ENCODE results near the gene LIN7C. TPM values are rescaled to one million over a fixed set of nuclear protein-coding genes. Genes with fewer than 3 reads are reported as not detected.

Gene LIN7C
- total and polyA plus RNA-seq, 9 donors = 7.0 to 39.0 (median 33.1) TPM

DNA sequence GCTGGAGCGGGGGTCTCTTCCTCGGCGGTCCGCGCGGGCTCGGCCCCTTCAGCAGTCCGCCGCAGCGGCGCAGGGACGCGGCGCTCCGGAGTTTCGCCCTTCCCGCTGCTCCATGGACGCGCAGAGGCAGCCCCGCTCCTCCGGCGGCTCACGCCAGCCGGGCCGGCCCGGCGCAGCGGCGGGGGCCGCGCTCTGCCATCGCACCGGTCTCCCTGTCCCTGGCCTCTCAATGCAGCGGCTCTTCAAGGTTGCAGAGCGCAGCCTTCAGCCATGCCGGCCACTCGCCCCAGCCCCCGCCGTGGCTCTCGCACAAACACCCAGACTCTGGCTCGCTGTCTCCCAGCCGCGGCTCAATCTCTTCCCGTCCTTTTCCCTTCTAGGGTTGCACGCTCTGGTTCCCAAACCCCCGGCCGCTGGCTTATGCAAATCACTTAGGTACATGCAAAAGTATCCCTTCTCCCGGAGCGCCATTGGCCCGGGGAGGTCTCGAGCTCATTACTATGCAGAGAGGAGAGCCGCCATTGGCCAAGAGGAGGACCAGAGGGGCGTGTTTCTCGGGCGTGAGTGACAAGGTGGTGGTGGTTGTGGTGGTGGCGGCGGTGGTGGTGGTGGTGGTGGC lies 34.1 kb downstream of the LIN7C start, which contains the start of gene LGR4:
TSS of gene LGR4 (minus strand) at position 393 of the 619 bp plus-strand sequence. CDS start 488 bp downstream, outside the sequence.
- H3K4me3 ChIP-seq = peak within 1 kb of the TSS; percentile 77
- H3K27ac ChIP-seq = peak within 1 kb of the TSS; percentile 77 to 82
- intact Hi-C loops (cut with DNase I) = loop anchor here in 2 of 4 donors (10.0 kb wide), 1 partner anchor 78 kb away; no protein-coding TSS in a partner anchor
- TF ChIP-seq POLR2A (IDR thresholded peaks at IDR 0.05) = peak; percentile 34
- TF ChIP-seq, protein P1, sequence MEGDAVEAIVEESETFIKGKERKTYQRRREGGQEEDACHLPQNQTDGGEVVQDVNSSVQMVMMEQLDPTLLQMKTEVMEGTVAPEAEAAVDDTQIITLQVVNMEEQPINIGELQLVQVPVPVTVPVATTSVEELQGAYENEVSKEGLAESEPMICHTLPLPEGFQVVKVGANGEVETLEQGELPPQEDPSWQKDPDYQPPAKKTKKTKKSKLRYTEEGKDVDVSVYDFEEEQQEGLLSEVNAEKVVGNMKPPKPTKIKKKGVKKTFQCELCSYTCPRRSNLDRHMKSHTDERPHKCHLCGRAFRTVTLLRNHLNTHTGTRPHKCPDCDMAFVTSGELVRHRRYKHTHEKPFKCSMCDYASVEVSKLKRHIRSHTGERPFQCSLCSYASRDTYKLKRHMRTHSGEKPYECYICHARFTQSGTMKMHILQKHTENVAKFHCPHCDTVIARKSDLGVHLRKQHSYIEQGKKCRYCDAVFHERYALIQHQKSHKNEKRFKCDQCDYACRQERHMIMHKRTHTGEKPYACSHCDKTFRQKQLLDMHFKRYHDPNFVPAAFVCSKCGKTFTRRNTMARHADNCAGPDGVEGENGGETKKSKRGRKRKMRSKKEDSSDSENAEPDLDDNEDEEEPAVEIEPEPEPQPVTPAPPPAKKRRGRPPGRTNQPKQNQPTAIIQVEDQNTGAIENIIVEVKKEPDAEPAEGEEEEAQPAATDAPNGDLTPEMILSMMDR (IDR thresholded peaks at IDR 0.05) = no peak
- WGBS, 3 donors = 1% methylated on average over 38 to 57 of the region's 57 CpGs
- H3K9me3 ChIP-seq = no peaks in the 10 kb centered on the region
- peaks cover 5% of the 10 kb centered on the region for H3K4me1 ChIP-seq (ENCODE audit: insufficient read depth)
- DNase-seq = peak; percentile 89 to 91 (median 90)
- H3K27me3 ChIP-seq = no peaks in the 10 kb centered on the region
- no peaks in the 10 kb centered on the region for H3K36me3 ChIP-seq

DNA sequence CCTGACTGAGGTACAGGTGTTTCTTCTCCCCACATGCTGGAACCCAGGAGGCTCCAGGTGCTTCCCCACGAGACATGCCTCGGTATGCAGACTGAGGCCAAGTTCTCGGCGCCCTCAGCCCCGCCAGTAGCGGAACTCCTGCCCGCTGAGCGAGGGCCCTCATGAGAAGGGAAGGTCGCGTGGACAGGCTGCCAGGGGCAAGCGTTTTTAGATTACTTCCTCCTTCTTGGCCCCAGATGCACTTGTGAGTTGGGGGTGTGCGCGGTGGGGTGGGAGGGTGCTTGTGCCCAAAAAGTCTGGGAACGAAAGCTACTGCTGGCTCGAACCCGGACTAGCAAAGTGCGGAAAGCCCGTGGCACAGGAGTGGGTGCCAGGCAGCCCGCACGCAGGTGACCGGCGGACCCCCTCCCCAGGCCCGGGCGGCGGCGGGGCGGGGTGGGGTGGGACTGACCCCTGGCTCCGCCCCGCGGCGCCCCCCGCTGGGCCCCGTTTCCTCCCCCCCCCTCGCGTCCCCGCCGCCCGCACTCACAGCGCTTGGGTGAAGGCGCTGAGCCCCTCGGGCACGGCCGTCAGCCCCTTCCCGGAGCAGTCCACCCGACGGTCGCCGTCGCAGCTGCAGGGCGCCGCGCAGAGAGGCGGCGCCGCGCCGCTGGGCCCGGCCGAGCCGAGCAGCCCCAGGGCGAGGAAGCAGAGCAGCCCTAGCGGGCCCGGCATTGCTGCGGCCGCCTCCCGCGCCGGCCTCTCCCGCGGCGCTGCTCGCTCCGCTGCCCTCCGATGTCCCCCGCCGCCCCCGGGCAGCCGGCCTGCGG lies 34.8 kb downstream of the LIN7C start:
- peak overlapping the region; percentile 77 to 82 for H3K27ac ChIP-seq
- no peak for TF ChIP-seq EP300 (IDR thresholded peaks at IDR 0.05)
- TF ChIP-seq POLR2A (IDR thresholded peaks at IDR 0.05) = no peak
- TF ChIP-seq, protein P1 (IDR thresholded peaks at IDR 0.05) = no peak
- H3K36me3 ChIP-seq = no peaks in the 10 kb centered on the region
- H3K4me1 ChIP-seq (ENCODE audit: insufficient read depth) = peaks cover 5% of the 10 kb centered on the region
- WGBS, 3 donors = 0 to 1% (median 0%) methylated on average over 31 to 72 of the region's 79 CpGs
- no peaks in the 10 kb centered on the region for H3K9me3 ChIP-seq
- intact Hi-C loops (cut with DNase I) = loop anchor here in 2 of 4 donors (10.0 kb wide), 1 partner anchor 77 kb away; no protein-coding TSS in a partner anchor
- DNase-seq = peak; percentile 29 to 59 (median 55)
- no peaks in the 10 kb centered on the region for H3K27me3 ChIP-seq
- peak overlapping the region; percentile 77 for H3K4me3 ChIP-seq

DNA sequence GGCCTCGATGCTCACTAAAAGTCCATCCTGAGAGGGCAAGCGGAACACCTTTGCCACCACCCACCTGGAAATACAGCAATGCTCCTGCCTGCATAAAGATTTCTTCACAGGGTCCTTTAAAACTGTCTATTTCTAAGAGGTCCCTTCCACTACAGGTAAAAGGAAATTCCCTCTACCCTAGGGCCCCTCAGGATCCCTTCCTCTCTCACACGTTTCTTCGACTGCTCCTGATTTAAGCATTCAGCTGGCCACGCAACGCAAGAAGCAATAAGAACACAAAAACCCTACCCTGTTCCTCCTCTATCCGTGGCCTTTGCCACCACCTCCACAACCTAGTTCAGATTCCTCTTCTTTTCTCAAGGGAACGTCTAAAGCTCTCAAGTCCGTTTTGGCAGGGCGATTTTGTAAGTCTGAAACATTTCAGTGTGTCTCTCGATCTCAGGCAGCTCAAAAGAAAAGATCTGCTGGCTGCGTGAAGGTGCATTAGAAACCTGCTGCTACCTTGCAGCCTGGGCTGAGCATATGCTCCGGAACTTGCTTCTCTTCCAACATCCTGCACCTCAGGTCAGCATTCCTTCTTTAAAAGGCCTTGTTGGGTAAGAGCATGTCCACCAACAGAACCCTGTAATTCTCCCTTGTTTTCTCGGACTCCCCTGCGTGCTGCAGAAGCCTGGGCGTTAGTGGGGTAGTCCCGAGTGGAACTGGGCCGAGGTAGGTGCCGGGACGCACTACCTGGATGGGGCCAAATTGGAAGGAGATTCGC lies 35.6 kb downstream of the LIN7C start:
- H3K27me3 ChIP-seq = no peaks in the 10 kb centered on the region
- H3K4me3 ChIP-seq = peak overlapping the region; percentile 77
- intact Hi-C loops (cut with DNase I) = loop anchor here in 2 of 4 donors (10.0 kb wide), 1 partner anchor 76 kb away; no protein-coding TSS in a partner anchor
- TF ChIP-seq POLR2A (IDR thresholded peaks at IDR 0.05) = no peak
- TF ChIP-seq, protein P1 (IDR thresholded peaks at IDR 0.05) = no peak
- 9 to 16% (median 12%) methylated on average over 21 of the region's 21 CpGs for WGBS, 3 donors
- no peaks in the 10 kb centered on the region for H3K9me3 ChIP-seq
- H3K4me1 ChIP-seq (ENCODE audit: insufficient read depth) = peaks cover 5% of the 10 kb centered on the region
- no peaks in the 10 kb centered on the region for H3K36me3 ChIP-seq
- peak overlapping the region; percentile 77 to 82 for H3K27ac ChIP-seq
- DNase-seq = no peak

DNA sequence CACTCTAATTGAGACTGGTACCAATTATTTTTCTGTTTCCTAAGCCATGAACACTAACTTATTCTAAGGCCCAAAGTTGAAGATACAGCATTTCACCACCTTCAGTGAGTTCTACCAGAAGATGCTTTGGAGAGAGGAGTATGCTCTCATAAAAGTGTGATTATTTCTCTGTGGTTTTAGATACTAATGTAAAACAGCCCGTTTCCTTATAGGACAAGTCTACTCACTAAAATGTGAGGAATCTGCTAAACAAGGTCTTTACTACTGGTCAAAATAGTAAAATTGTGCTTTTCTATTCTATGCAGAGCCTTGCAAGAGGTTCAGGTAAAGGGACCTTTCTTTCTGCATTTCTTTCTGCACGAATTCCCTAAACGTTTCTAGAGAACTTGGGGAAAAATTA lies 36.4 kb downstream of the LIN7C start:
- intact Hi-C loops (cut with DNase I) = loop anchor here in 2 of 4 donors (10.0 kb wide), 1 partner anchor 75 kb away; no protein-coding TSS in a partner anchor
- no peaks in the 10 kb centered on the region for H3K9me3 ChIP-seq
- peak overlapping the region; percentile 8 for H3K4me3 ChIP-seq
- peaks cover 5% of the 10 kb centered on the region for H3K4me1 ChIP-seq (ENCODE audit: insufficient read depth)
- no peak for DNase-seq
- no peaks in the 10 kb centered on the region for H3K36me3 ChIP-seq
- WGBS, 3 donors = 29 to 48% (median 39%) methylated on average over 3 of the region's 3 CpGs
- TF ChIP-seq POLR2A (IDR thresholded peaks at IDR 0.05) = no peak
- TF ChIP-seq, protein P1 (IDR thresholded peaks at IDR 0.05) = no peak
- no peak for TF ChIP-seq EP300 (IDR thresholded peaks at IDR 0.05)
- H3K27me3 ChIP-seq = no peaks in the 10 kb centered on the region
- no peak overlapping the region for H3K27ac ChIP-seq
